Stimulated activated CD8-positive, alpha-beta memory T cell treated with anti-CD3 and anti-CD28 coated beads, Interleukin-15, amount 100 ng/mL, for 1 hour (primary cell): ENCODE results near the gene CTNNA1.

Experiments used
- DNase-seq: peaks from one replicate; pipeline ENCODE4 v3.0.0-alpha.2; 2020; ENCODE audit warnings: low read depth

The CTNNA1 gene

GRCh38 chr5:138949223-138949574 is 196.0 kb downstream of the CTNNA1 start:
- DNase-seq = no peak

- no peak for DNase-seq
Observed at GRCh38 chr5:138949988-138950387, 196.8 kb downstream of the CTNNA1 start.

GRCh38 chr5:138950421-138951031 is 197.3 kb downstream of the CTNNA1 start:
- no peak for DNase-seq

GRCh38 chr5:138951091-138951985 is 198.1 kb downstream of the CTNNA1 start:
- no peak for DNase-seq

GRCh38 chr5:138951986-138952735 is 198.9 kb downstream of the CTNNA1 start:
- no peak for DNase-seq

DNA sequence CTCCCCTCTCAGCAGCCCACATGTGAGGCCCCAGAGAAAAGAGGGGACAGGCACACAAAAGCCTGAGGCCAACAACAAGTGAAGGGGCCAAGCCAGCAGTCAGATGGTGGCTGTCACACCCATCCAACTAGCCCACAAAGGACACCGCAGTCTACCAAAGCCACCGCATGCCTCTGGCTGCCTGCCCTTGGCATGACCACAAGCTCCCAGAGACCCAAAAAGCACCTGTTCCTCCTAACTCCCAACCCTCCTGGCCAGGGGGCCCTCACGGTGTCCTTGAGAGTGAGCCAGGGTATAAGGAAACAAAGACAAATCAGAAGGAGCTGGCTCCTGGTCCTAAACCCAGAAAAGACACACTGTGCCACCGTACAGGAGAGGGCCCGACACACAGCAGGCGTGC is 199.7 kb downstream of the CTNNA1 start:
- DNase-seq = no peak

DNA sequence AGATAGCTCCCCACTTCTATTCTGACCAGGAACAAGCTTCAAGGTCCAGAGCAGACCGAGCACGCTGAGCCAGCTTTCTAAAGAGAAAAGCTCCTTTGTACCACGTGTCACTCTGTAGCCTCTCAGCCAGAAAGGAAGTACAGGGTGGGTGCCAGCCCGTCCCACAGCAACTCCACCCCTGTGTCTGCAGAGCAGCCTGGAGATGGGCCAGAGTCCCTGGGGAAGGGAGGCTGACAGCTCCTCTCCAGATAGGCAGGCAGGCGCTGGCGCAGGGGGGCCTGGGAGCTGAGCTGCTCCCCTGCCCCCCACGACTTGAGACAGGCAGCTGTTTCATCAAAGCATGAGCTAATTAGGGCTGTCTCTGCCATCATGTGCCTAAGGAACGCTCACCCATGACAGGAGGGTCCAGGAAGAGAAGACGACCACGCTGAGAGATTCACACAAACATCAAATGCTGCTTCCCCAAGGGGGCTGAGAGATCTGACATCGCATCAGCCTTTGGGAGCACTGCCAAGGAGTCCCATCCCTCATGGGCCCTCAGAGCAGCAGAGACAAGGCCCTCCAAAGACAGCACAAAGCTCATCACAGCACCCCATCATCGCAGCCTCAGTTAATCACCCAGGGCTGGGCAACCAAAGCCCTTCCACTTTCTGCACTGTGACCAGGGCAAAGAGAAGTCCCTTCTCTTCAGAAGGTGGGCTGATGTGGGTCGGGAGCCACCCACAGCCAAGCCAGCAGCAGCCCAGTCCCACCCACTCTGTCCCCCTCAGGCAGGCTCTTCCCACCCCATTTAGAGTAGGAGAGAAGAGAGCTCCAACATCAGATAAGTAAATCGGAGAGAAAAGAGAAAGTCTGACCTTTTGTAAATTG is 200.4 kb downstream of the CTNNA1 start:
- DNase-seq = no peak

DNA sequence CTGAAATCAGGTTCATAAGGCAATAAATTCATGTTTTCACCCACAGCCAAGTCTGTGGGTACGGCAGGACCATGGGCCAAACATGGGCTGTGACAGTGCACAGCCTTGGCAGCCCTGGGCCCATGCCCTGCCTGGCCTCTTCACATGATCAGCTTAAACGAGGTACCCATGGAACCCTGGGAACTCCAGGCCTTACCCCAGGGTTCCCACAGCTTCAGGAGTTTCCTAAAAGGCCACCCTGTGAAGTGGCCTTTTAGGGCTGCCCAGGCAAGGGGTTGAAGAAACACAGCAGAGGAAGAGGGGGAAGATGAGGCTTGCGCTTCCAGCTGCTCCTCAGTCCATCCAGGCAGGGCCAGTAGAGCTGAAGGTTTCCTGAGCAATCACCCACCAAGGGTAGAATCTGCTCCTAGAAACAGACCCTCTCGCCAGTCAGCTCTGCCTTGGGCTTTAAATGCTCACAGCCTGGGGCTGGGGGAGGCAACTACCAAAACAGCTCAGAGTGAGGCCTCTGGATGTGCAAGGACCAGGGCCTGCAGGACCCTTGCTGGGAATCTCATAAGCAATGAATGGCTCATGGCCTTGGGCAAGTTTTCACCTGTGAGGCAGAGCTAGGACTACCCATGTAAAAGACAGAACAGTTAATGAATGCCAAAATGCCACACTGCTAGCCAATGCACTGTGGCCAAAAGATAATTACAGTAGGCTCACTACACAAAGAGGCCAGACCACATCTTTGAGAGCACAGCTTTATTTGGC is 201.2 kb downstream of the CTNNA1 start:
- no peak for DNase-seq

DNA sequence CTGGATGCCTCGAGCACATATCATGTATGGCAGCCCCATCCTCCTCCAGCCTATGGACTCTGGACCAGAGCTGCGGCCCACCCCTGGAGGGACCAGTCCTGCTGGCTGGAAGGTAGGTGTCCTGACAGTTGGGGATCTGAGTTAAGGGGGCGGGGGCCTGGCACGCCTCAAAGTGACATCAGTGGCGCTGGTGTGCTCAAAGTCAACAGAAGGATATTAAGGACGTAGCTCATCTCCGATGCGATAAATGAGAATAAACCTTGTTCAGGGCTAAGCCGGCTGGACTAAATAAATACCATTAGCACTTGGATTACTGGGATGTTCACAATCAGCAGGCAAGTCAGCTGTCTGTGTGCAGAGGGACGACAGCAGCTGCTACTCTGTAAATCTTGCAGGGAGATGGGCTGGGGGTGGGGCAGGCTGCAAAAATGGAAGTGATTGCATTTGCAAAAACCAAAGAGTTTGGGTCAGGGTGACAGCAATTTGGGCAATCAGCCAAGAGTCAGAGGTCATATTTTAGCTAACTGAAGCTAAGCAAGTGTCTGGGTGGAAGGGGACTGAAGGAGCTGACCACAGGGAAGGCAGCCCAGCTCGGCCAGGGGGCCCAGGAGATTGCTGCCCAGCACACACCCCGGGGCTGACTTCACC is 201.9 kb downstream of the CTNNA1 start:
- no peak for DNase-seq

- no peak for DNase-seq
Observed at GRCh38 chr5:138955671-138956295, 202.6 kb downstream of the CTNNA1 start.

- DNase-seq = no peak
Observed at GRCh38 chr5:138956801-138957200, 203.6 kb downstream of the CTNNA1 start.

GRCh38 chr5:138960145-138960692 is 207.0 kb downstream of the CTNNA1 start:
- DNase-seq = no peak

DNA sequence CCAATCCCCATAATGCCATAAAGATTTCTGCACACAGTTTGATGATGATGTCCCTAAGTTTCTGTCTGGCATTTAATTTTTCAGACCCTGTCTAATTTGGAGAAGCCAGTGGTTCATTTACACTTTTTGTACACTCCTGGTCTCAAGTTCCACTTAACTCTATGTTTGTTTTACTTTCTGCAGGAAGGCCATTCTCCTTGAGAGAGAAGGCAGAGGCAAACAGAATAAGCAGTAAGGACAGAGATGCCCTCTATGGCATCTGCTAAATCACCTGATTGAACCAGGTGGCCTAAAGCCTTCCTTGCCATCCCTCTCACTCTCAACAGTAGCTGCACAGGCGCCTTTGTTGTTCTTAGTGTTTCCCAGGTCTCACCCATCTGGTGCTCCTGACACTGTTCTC is 208.0 kb downstream of the CTNNA1 start:
- no peak for DNase-seq

DNA sequence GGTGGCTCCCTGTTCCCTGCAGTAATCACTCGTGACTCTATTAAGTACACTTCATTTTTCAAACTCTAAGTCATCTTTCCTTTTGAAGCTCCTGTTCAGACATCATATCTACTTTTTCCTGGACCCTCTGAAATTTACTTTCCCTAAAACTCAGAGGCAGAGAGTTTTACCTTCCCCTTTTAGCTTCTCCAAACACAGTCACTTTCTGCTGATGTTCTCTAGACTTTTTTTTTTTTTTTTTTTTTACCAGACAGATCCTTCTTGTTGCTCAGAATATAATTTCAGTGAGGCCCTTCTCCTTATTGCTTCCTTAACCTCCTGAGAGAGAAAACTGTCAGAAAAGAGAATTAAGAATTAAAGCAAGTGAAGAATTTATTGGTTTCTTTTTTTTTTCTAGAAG is 208.5 kb downstream of the CTNNA1 start:
- no peak for DNase-seq

DNA sequence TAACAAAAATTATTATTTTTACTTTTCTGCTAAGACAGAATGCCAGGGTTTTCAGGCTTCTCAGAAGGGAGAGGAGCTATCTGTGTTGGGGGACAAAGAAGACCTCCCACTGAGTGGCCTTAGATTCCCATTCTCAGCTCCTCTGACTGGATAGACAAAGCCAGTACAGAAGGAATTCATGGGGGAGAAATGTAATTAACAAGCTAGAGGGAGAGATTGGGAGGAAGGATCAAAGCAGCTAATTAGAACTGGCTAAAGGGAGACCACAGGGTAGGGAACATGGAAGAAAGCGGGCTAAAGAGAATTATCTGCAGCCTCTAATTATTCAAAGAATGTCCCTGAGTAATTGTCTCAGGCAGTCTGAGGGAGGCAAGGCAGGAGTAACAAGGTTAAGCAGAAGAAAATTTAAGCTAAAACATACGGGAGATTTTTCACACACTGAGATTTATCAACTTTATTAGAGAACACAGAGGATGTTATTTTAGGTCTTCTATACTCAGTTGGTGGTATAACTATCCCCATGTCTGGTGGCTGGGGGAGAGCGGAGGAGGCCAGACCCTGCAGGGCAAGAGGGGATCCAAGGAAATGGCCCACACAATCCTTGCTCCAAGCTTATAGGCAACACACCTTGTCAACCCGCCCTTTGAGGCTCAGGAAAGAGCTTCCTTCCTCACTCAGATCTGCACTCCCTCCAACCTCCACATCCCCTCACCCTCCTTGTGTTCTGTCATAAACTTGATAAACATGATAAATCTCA is 209.6 kb downstream of the CTNNA1 start:
- no peak for DNase-seq

GRCh38 chr5:138963763-138964371 is 210.6 kb downstream of the CTNNA1 start:
- DNase-seq = no peak

GRCh38 chr5:138964647-138965201 is 211.5 kb downstream of the CTNNA1 start:
- DNase-seq = no peak

GRCh38 chr5:138965626-138966025 is 212.4 kb downstream of the CTNNA1 start:
- DNase-seq = no peak
